Activated CD8-positive, alpha-beta T cell treated with anti-CD3 and anti-CD28 coated beads, Interleukin-2, amount 10 ng/mL, durations not matched to agents 7 days and 5 days (primary cell): Measurements from ENCODE around the gene FHOD1. TPM values are rescaled to one million over a fixed set of nuclear protein-coding genes. Genes with fewer than 3 reads are reported as not detected.
A peak's percentile ranks its signal among the peaks of the same experiment; 100 is the strongest.

Experiments
- ATAC-seq: fragments of 150-1000 bp; cut with Tn5 transposase; one replicate; pipeline ENCODE4 v1.10.0; 2021; ENCODE audit warnings: moderate library complexity
- CTCF ChIA-PET: fragments of 350-600 bp; sonication (Branson Sonifier 250); formaldehyde crosslinking; loops from one replicate; lab custom pipeline; 2021; ENCODE audit warnings: antibody characterized with exemption; lab: Charles Lee
- POLR2A ChIA-PET: fragments of 350-600 bp; sonication (Branson Sonifier 250); formaldehyde crosslinking; loops from one replicate; lab custom pipeline; 2021; ENCODE audit warnings: antibody characterized with exemption; lab: Charles Lee
- DNase-seq: peaks from one replicate; pipeline ENCODE4 v3.0.0-alpha.2; 2020
- H3K27ac Mint-ChIP-seq: one replicate; pipeline ENCODE4 v1.8.0; 2021; ENCODE audit warnings: mild to moderate bottlenecking, mixed read lengths
- H3K27me3 Mint-ChIP-seq: one replicate; pipeline ENCODE4 v1.8.0; 2021; ENCODE audit warnings: low read depth, mixed read lengths
- H3K36me3 Mint-ChIP-seq: one replicate; pipeline ENCODE4 v1.8.0; 2021; ENCODE audit warnings: low read depth, mixed read lengths
- H3K4me1 Mint-ChIP-seq: one replicate; pipeline ENCODE4 v1.8.0; 2021; ENCODE audit warnings: low read depth, mixed read lengths
- H3K4me3 Mint-ChIP-seq: one replicate; pipeline ENCODE4 v1.8.0; 2021; ENCODE audit warnings: mild to moderate bottlenecking, mixed read lengths
- H3K9me3 Mint-ChIP-seq: one replicate; pipeline ENCODE4 v1.8.0; 2022; ENCODE audit warnings: mixed read lengths; ENCODE audit not compliant: insufficient read depth
- total RNA-seq, 2 experiments: library from RNA; stranded (reverse); gene quantifications; one replicate each; pipeline ENCODE4 v1.2.3, GENCODE V29; 2021

FHOD1 gene
- total RNA-seq, 2 experiments from 2014 or later: 93.4 to 101 TPM

DNA sequence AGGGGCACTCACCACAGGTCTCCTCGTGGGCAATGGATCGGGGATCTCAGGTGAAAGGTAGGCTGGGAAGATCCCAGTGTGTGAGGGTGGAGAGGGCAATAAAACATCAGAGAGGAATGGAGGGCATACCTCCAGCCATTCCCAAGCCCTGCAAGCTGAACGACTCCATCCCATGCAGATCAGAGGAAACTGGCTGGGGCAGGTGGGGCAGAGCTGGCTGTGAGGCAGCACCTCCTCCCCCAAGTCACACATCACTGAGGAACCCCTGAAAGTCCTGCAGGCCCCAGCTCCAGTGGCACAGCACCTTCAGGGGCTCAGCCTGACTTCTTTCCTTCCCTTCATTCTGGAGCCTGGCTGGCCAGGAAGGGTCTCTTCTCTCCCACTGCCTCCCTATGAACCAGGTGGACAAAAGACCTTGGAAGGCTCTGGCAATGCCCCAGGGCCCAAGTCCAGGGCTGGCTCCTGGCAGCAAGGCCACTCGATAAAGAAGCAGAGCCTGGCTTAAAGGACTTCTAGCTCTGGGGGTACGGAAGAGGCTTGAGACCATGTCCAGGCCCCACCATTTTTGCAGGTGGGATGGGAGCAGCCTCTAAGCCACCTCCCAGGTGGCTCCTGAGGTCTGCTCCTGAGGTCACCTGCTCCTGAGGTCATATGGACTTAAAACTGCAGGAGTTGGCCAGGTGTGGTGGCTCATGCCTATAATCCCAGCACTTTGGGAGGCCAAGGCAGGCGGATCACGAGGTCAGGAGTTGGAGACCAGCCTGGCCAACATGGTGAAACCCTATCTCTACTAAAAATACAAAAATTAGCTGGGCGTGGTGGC is 33.9 kb downstream of the FHOD1 start:
- peaks cover 15% of the 10 kb centered on the region for H3K4me1 Mint-ChIP-seq
- no peaks in the 10 kb centered on the region for H3K36me3 Mint-ChIP-seq
- no peak overlapping the region for H3K4me3 Mint-ChIP-seq
- DNase-seq (no peak), ATAC-seq (no peak)
- ChIA-PET POLR2A (interaction anchor here (1.3 kb wide), 1 partner anchor 10 kb away, joined by 3 read pairs; no protein-coding TSS in a partner anchor), CTCF (no interaction called here)
- no peaks in the 10 kb centered on the region for H3K27me3 Mint-ChIP-seq
- no peaks in the 10 kb centered on the region for H3K9me3 Mint-ChIP-seq
- no peak overlapping the region for H3K27ac Mint-ChIP-seq

DNA sequence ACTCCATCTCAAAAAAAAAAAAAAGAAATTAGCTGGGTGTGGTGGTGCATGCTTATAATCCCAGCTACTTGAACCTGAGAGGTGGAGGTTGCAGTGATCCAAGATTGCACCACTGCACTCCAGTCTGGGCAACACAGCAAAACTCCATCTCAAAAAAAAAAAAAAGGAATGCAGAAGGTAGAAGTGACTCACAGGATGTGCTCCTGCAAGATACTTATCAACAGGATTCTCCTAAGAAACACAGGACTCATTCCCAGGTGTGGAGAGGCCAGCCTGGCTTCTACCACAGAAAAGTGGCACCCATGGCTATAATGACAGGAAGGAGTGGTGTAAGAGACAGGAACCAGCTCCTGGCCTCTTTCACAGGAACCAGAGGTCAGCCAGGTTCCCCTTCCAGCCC is 34.5 kb downstream of the FHOD1 start:
- ATAC-seq (no peak), DNase-seq (no peak)
- Mint-ChIP-seq H3K36me3 (no peaks in the 10 kb centered on the region), H3K4me3 (no peak overlapping the region), H3K27ac (no peak overlapping the region), H3K27me3 (no peaks in the 10 kb centered on the region), H3K4me1 (peaks cover 14% of the 10 kb centered on the region), H3K9me3 (no peaks in the 10 kb centered on the region)
- ChIA-PET POLR2A (interaction anchor here (1.3 kb wide), 1 partner anchor 11 kb away, joined by 3 read pairs; no protein-coding TSS in a partner anchor), CTCF (no interaction called here)

- Mint-ChIP-seq H3K27ac (no peak overlapping the region), H3K36me3 (no peaks in the 10 kb centered on the region), H3K9me3 (no peaks in the 10 kb centered on the region), H3K27me3 (no peaks in the 10 kb centered on the region), H3K4me1 (peaks cover 4% of the 10 kb centered on the region), H3K4me3 (no peak overlapping the region)
- DNase-seq: no peak
- CTCF ChIA-PET: interaction anchor here (0.8 kb wide), 1 partner anchor 13 kb away, joined by 3 read pairs; no protein-coding TSS in a partner anchor
- POLR2A ChIA-PET: no interaction called here
- no peak for ATAC-seq
Measured at GRCh38 chr16:67211674-67212073, 35.6 kb downstream of the FHOD1 start.

GRCh38 chr16:67210069-67210937 is 37.0 kb downstream of the FHOD1 start:
- CTCF ChIA-PET: interaction anchor here (1.0 to 1.9 kb wide), 2 partner anchors 12 to 55 kb away, joined by 3 to 6 read pairs; partner anchors contain the start of gene ELMO3
- Mint-ChIP-seq H3K36me3 (no peaks in the 10 kb centered on the region), H3K27ac (no peak overlapping the region), H3K9me3 (no peaks in the 10 kb centered on the region), H3K27me3 (no peaks in the 10 kb centered on the region), H3K4me3 (no peak overlapping the region), H3K4me1 (peaks cover 2% of the 10 kb centered on the region)
- no peak for ATAC-seq
- DNase-seq: no peak
- POLR2A ChIA-PET: interaction anchor here (1.2 kb wide), 1 partner anchor 28 kb away, joined by 3 read pairs; no protein-coding TSS in a partner anchor

GRCh38 chr16:67209565-67209964 is 37.7 kb downstream of the FHOD1 start:
- CTCF ChIA-PET: interaction anchor here (1.0 to 1.9 kb wide), 2 partner anchors 11 to 100 kb away, joined by 3 to 6 read pairs; partner anchors contain the start of genes ELMO3 and PHAF1
- no peak for DNase-seq
- H3K9me3 Mint-ChIP-seq: no peaks in the 10 kb centered on the region

DNA sequence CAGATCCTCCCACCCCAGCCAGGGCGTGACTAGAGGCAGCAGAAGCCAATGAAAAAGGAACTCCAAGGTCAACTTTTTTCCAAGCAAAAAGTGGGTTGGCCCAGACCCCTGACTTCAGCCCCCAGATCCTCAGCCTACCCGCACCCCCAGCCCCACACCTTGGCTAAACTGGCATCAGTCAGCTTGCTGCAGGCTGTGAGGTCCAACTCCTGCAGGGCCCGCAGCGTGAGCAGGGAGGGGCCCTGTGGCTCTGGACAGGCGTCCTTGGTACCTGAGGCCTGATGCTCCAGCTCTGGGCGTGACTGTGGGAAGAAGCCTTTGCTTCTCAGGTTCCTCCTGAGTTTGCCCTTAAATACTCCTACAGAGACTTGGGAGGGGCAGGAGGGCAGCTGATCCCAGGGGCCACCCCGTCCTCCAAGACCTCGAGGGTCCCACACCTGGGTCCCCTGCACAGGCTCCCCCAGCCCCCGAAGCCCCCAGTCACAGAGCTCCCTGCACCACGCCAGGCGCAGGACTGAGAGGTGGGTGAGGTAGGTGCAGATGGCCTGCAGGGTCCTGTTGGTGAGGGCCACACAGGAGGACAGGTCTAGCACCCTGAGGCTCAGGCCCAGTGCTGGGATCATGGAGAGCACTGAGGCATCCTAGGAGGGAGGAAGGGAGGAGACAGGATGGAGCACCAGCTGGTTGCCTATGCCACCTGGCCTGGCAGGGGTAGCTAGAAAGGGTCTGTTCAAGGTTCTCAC is 39.0 kb downstream of the FHOD1 start:
- POLR2A ChIA-PET: no interaction called here
- ATAC-seq: no peak
- Mint-ChIP-seq H3K27ac (peak overlapping the region; percentile 14), H3K27me3 (no peaks in the 10 kb centered on the region), H3K4me1 (peaks cover 2% of the 10 kb centered on the region), H3K4me3 (no peak overlapping the region), H3K9me3 (no peaks in the 10 kb centered on the region), H3K36me3 (no peaks in the 10 kb centered on the region)
- DNase-seq: no peak
- CTCF ChIA-PET: interaction anchor here (1.0 to 1.9 kb wide), 2 partner anchors 10 to 99 kb away, joined by 3 to 6 read pairs; partner anchors contain the start of genes ELMO3 and PHAF1

More at GRCh38 chr16:67209565-67209964, 37.7 kb downstream of the FHOD1 start:
- Mint-ChIP-seq H3K4me1 (peaks cover 2% of the 10 kb centered on the region), H3K27ac (no peak overlapping the region), H3K4me3 (no peak overlapping the region), H3K27me3 (no peaks in the 10 kb centered on the region), H3K36me3 (no peaks in the 10 kb centered on the region)
- no peak for ATAC-seq
- POLR2A ChIA-PET: interaction anchor here (0.6 to 1.2 kb wide), 2 partner anchors 27 to 29 kb away, joined by 3 read pairs; no protein-coding TSS in a partner anchor

DNA sequence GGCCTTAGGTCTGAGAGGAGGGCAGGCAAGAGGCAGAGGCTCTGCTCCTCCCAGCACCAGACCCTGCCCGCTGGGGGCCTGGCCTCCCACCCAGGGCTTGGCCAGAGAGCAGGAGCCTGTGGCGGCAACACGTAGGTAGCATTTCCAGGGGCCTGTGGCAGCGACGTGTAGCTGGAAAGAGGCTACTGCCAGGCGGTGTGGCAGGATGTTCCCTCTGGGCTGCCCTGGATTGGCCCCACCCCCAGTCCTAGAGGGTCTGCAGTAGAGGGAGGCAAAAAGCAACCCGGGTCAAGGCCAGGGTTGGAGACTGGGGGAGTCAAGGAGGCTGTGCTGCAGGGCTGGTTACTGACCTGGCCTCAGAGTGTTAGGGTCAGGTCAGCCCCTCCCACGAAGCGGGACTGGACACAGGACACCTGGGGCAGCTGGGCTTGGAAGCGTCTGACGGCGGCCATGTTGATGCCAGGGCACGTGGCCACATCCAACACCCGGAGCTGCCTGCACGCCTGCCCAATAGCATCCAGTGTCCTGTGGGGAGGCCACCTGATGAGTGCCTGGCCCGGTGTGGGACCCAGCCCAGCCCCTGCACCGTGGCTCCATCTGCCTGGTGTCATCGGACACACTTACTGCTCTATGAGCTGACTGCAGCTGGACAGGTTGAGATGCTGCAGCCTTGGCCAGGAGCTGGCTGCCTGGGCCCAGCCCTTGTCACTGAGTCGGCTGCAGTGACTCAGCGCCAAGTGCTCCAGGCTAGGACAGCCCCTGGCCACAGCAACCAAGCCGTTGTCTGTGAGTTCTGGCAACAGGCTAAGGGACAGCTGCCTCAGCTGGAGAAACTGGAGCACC is 39.8 kb downstream of the FHOD1 start:
- peaks cover 4% of the 10 kb centered on the region for H3K36me3 Mint-ChIP-seq
- DNase-seq: no peak
- H3K27ac Mint-ChIP-seq: no peak overlapping the region
- no peaks in the 10 kb centered on the region for H3K27me3 Mint-ChIP-seq
- H3K9me3 Mint-ChIP-seq: no peaks in the 10 kb centered on the region
- H3K4me1 Mint-ChIP-seq: peaks cover 2% of the 10 kb centered on the region
- ChIA-PET CTCF (no interaction called here), POLR2A (no interaction called here)
- no peak for ATAC-seq
- no peak overlapping the region for H3K4me3 Mint-ChIP-seq

- no peaks in the 10 kb centered on the region for H3K9me3 Mint-ChIP-seq
- H3K4me1 Mint-ChIP-seq: peaks cover 2% of the 10 kb centered on the region
- ChIA-PET POLR2A (no interaction called here), CTCF (interaction anchor here (0.5 kb wide), 1 partner anchor 9 kb away, joined by 3 read pairs; no protein-coding TSS in a partner anchor)
- DNase-seq (no peak), ATAC-seq (no peak)
- no peaks in the 10 kb centered on the region for H3K27me3 Mint-ChIP-seq
- H3K27ac Mint-ChIP-seq: no peak overlapping the region
- H3K36me3 Mint-ChIP-seq: peaks cover 9% of the 10 kb centered on the region
- no peak overlapping the region for H3K4me3 Mint-ChIP-seq
Measured at GRCh38 chr16:67206838-67207248, 40.4 kb downstream of the FHOD1 start.

- ATAC-seq: no peak
- H3K4me3 Mint-ChIP-seq: no peak overlapping the region
- H3K9me3 Mint-ChIP-seq: no peaks in the 10 kb centered on the region
- DNase-seq: no peak
- H3K27ac Mint-ChIP-seq: peak overlapping the region; percentile 24
- H3K27me3 Mint-ChIP-seq: no peaks in the 10 kb centered on the region
- peaks cover 2% of the 10 kb centered on the region for H3K4me1 Mint-ChIP-seq
- H3K36me3 Mint-ChIP-seq: peaks cover 10% of the 10 kb centered on the region
- CTCF ChIA-PET: interaction anchor here (0.5 kb wide), 1 partner anchor 9 kb away, joined by 3 read pairs; no protein-coding TSS in a partner anchor
- POLR2A ChIA-PET: no interaction called here
Measured at GRCh38 chr16:67206129-67206837, 41.0 kb downstream of the FHOD1 start.

GRCh38 chr16:67204076-67204475 is 43.2 kb downstream of the FHOD1 start:
- peaks cover 24% of the 10 kb centered on the region for H3K36me3 Mint-ChIP-seq
- H3K4me1 Mint-ChIP-seq: no peaks in the 10 kb centered on the region
- H3K27ac Mint-ChIP-seq: peak overlapping the region; percentile 25
- ATAC-seq: no peak
- no peak overlapping the region for H3K4me3 Mint-ChIP-seq
- DNase-seq: no peak
- H3K9me3 Mint-ChIP-seq: no peaks in the 10 kb centered on the region
- ChIA-PET POLR2A (interaction anchor here (2.1 kb wide), 1 partner anchor 23 kb away, joined by 7 read pairs; the partner anchor contains the start of gene TMEM208), CTCF (interaction anchor here (1.0 kb wide), 1 partner anchor 194 kb away, joined by 3 read pairs; no protein-coding TSS in a partner anchor)
- no peaks in the 10 kb centered on the region for H3K27me3 Mint-ChIP-seq
